SK-N-SH treated with all-trans-retinoic acid at 6 μM for 48 hours (cell line): Measurements from ENCODE around the gene ZBTB46.

ENCODE experiments used
- ATAC-seq: fragments of 200-7000 bp; cut with Tn5 transposase; 3 replicates; pipeline ENCODE4 v1.9.1; 2020; ENCODE audit warnings: mild to moderate bottlenecking, moderate library complexity
- ARNTL ChIP-seq: fragments of 450-650 bp; formaldehyde crosslinking; IDR thresholded peaks from 2 replicates; pipeline ENCODE4 v1.5.0; 2020; ENCODE audit warnings: low read depth, mild to moderate bottlenecking, moderate library complexity, borderline replicate concordance
- BACH2 ChIP-seq: fragments of 250-450 bp; sonication (Bioruptor Pico); IDR thresholded peaks from 2 replicates; pipeline ENCODE4 v1.9.0; 2021; ENCODE audit warnings: mild to moderate bottlenecking, borderline replicate concordance
- CSDC2 ChIP-seq: fragments of 250-450 bp; sonication (Bioruptor Pico); IDR thresholded peaks from 2 replicates; pipeline ENCODE4 v1.5.0; 2020; ENCODE audit warnings: mild to moderate bottlenecking, moderate library complexity
- CSRNP3 ChIP-seq: fragments of 250-450 bp; sonication (Bioruptor Pico); IDR thresholded peaks from 2 replicates; pipeline ENCODE4 v1.5.1; 2021; ENCODE audit warnings: mild to moderate bottlenecking, moderate library complexity
- ESRRG ChIP-seq: fragments of 250-450 bp; sonication (Bioruptor Pico); IDR thresholded peaks from 2 replicates; pipeline ENCODE4 v1.6.1; 2021; ENCODE audit warnings: mild to moderate bottlenecking
- GLIS3 ChIP-seq: fragments of 250-450 bp; sonication (Bioruptor Pico); IDR thresholded peaks from 2 replicates; pipeline ENCODE4 v1.5.0; 2020; ENCODE audit warnings: mild to moderate bottlenecking, moderate library complexity
- ISL1 ChIP-seq: fragments of 250-450 bp; sonication (Bioruptor Pico); IDR thresholded peaks from 2 replicates; pipeline ENCODE4 v2.1.2; 2022; ENCODE audit warnings: mild to moderate bottlenecking, moderate library complexity
- OSR1 ChIP-seq: fragments of 250-450 bp; sonication (Bioruptor Pico); IDR thresholded peaks from 2 replicates; pipeline ENCODE4 v1.8.0; 2022; ENCODE audit warnings: moderate library complexity, mild to moderate bottlenecking, inconsistent platforms
- PATZ1 ChIP-seq: fragments of 250-450 bp; sonication (Bioruptor Pico); IDR thresholded peaks from 2 replicates; pipeline ENCODE4 v1.8.0; 2020; ENCODE audit warnings: mild to moderate bottlenecking, moderate library complexity, borderline replicate concordance
- POU6F1 ChIP-seq: fragments of 250-450 bp; sonication (Bioruptor Pico); IDR thresholded peaks from 2 replicates; pipeline ENCODE4 v1.8.0; 2021; ENCODE audit warnings: low read depth, mild to moderate bottlenecking, moderate library complexity, borderline replicate concordance
- PPARA ChIP-seq: fragments of 250-450 bp; sonication (Bioruptor Pico); IDR thresholded peaks from 2 replicates; pipeline ENCODE4 v1.5.0; 2020; ENCODE audit warnings: mild to moderate bottlenecking, borderline replicate concordance
- RARB ChIP-seq: fragments of 250-450 bp; sonication (Bioruptor Pico); IDR thresholded peaks from 2 replicates; pipeline ENCODE4 v1.8.0; 2021; ENCODE audit warnings: mild to moderate bottlenecking, moderate library complexity
- SNAI2 ChIP-seq: fragments of 250-450 bp; sonication (Bioruptor Pico); IDR thresholded peaks from 2 replicates; pipeline ENCODE4 v1.5.0; 2020; ENCODE audit warnings: mild to moderate bottlenecking, moderate library complexity
- TCF4 ChIP-seq: fragments of 250-450 bp; sonication (Bioruptor Pico); IDR thresholded peaks from 2 replicates; pipeline ENCODE4 v1.8.0; 2021; ENCODE audit warnings: mild to moderate bottlenecking, moderate library complexity, borderline replicate concordance
- TOX ChIP-seq: fragments of 250-450 bp; sonication (Bioruptor Pico); IDR thresholded peaks from 2 replicates; pipeline ENCODE4 v1.8.0; 2021; ENCODE audit warnings: mild to moderate bottlenecking, moderate library complexity, borderline replicate concordance
- TSHZ2 ChIP-seq: fragments of 250-450 bp; sonication (Bioruptor Pico); IDR thresholded peaks from 2 replicates; pipeline ENCODE4 v1.5.0; 2020; ENCODE audit warnings: mild to moderate bottlenecking, moderate library complexity
- ZC3H10 ChIP-seq: fragments of 250-450 bp; sonication (Bioruptor Pico); IDR thresholded peaks from 2 replicates; pipeline ENCODE4 v1.5.1; 2021; ENCODE audit warnings: mild to moderate bottlenecking, moderate library complexity
- ZFP30 ChIP-seq: fragments of 450-650 bp; formaldehyde crosslinking; IDR thresholded peaks from 2 replicates; pipeline ENCODE4 v1.5.0; 2022; ENCODE audit warnings: mild to moderate bottlenecking, moderate library complexity
- ZNF565 ChIP-seq: fragments of 450-650 bp; formaldehyde crosslinking; conservative IDR thresholded peaks from 2 replicates; pipeline ENCODE4 v1.5.0; 2020; ENCODE audit warnings: low read depth, mild to moderate bottlenecking, moderate library complexity
- ZNF70 ChIP-seq: fragments of 450-650 bp; formaldehyde crosslinking; IDR thresholded peaks from 2 replicates; pipeline ENCODE4 v1.5.0; 2020; ENCODE audit warnings: mild to moderate bottlenecking, moderate library complexity
- ZNF8 ChIP-seq: fragments of 450-650 bp; formaldehyde crosslinking; IDR thresholded peaks from 2 replicates; pipeline ENCODE4 v1.5.0; 2020; ENCODE audit warnings: mild to moderate bottlenecking, moderate library complexity

Gene ZBTB46

GRCh38 chr20:63702751-63703470 is 128.2 kb downstream of the ZBTB46 start:
- ATAC-seq = no peak
- TF ChIP-seq TSHZ2 = no peak
- TF ChIP-seq ZNF8 (CRISPR knock-in tag) = no peak
- TF ChIP-seq TOX (CRISPR knock-in tag) = no peak
- TF ChIP-seq ARNTL (CRISPR knock-in tag) = no peak
- no peak for TF ChIP-seq CSRNP3 (CRISPR knock-in tag)
- no peak for TF ChIP-seq ISL1 (CRISPR knock-in tag)
- no peak for TF ChIP-seq SNAI2 (CRISPR knock-in tag)
- no peak for TF ChIP-seq ZC3H10 (CRISPR knock-in tag)
- no peak for TF ChIP-seq POU6F1
- TF ChIP-seq TCF4 (CRISPR knock-in tag) = no peak
- TF ChIP-seq ZNF70 = no peak
- no peak for TF ChIP-seq CSDC2 (CRISPR knock-in tag)
- no peak for TF ChIP-seq OSR1 (CRISPR knock-in tag)

GRCh38 chr20:63702036-63702665 is 128.9 kb downstream of the ZBTB46 start:
- ATAC-seq = no peak
- no peak for TF ChIP-seq BACH2 (CRISPR knock-in tag)
- TF ChIP-seq TCF4 (CRISPR knock-in tag) = no peak

- TF ChIP-seq RARB (CRISPR knock-in tag) = no peak
- TF ChIP-seq OSR1 (CRISPR knock-in tag) = no peak
- no peak for TF ChIP-seq ISL1 (CRISPR knock-in tag)
- no peak for TF ChIP-seq GLIS3 (CRISPR knock-in tag)
- no peak for TF ChIP-seq BACH2 (CRISPR knock-in tag)
- TF ChIP-seq ESRRG (CRISPR knock-in tag) = no peak
- no peak for TF ChIP-seq ZNF565 (CRISPR knock-in tag)
- no peak for TF ChIP-seq TCF4 (CRISPR knock-in tag)
- no peak for TF ChIP-seq TSHZ2
- TF ChIP-seq ZFP30 (CRISPR knock-in tag) = no peak
- no peak for TF ChIP-seq TOX (CRISPR knock-in tag)
- TF ChIP-seq ZNF8 (CRISPR knock-in tag) = no peak
- no peak for TF ChIP-seq ZNF70
- no peak for TF ChIP-seq PATZ1 (CRISPR knock-in tag)
- no peak for TF ChIP-seq SNAI2 (CRISPR knock-in tag)
- no peak for TF ChIP-seq PPARA (CRISPR knock-in tag)
- no peak for ATAC-seq
Measured at GRCh38 chr20:63701329-63702035, 129.6 kb downstream of the ZBTB46 start.
